ENCODE measurements around the gene LGALS7B.
A peak's percentile ranks its signal among the peaks of the same experiment; 100 is the strongest.
"Not testable (repeated sequence)": the region's sequence is repeated elsewhere in the genome, so short reads cannot be mapped to it uniquely, and the experiment has no call there.

LGALS7B gene

DNA sequence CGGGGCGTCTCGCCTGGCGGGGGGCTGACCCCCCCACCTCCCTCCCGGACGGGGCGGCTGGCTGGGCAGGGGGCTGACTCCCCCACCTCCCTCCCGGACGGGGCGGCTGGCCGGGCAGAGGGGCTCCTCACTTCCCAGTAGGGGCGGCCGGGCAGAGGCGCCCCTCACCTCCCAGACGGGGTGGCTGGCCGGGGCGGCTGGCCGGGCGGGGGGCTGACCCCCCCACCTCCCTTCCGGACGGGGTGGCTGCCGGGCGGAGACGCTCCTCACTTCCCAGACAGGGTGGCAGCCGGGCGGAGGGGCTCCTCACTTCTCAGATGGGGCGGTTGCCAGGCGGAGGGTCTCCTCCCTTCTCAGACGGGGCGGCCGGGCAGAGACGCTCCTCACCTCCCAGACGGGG lies 8.8 kb downstream of the LGALS7B start:
- DNase-seq: not testable (repeated sequence)

- DNase-seq: no peak
These were observed 10.1 kb downstream of the LGALS7B start for GRCh38 chr19:38799104-38799503.

- DNase-seq: no peak
These were observed 11.8 kb downstream of the LGALS7B start for GRCh38 chr19:38800577-38801347.

DNA sequence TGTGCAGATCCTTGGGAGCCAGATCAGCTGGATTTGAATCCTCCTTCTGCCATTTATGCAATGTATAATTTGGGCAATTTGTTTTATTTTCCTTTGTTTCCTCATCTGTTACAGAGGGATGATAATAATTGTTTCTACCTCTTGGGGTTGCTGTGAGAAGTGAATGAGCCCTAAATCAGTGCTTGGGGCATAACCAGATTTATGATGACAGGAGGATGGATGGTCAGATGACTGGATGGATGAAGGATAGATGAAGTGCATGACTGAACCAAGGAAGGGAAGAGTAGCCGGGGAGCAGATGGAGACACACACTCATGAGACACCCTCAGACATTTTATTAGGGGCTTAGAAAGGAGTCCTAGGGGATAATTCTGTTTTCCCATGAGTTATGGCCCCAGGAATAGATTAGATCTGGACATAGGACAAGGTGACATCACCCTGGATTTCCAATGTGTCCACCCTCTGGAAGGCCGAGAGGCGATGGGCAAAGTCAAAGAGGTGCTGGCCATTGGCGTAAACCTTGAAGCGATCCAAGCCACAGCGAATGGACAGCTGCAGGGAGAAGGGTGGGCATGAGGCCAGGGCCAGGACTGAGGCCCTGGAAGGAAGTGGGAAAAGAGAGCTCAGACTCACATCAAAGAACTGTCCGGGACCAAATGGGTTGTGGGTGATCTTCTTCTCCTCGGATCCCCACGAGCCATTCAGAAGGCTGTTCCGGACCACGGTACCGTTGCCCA lies 12.5 kb downstream of the LGALS7B start:
- no peak for DNase-seq

- no peak for DNase-seq
These were observed 14.5 kb downstream of the LGALS7B start for GRCh38 chr19:38803543-38803942.

GRCh38 chr19:38805180-38805579 lies 16.2 kb downstream of the LGALS7B start:
- no peak for DNase-seq

GRCh38 chr19:38806371-38806770 lies 17.4 kb downstream of the LGALS7B start:
- DNase-seq: peak; percentile 70

DNA sequence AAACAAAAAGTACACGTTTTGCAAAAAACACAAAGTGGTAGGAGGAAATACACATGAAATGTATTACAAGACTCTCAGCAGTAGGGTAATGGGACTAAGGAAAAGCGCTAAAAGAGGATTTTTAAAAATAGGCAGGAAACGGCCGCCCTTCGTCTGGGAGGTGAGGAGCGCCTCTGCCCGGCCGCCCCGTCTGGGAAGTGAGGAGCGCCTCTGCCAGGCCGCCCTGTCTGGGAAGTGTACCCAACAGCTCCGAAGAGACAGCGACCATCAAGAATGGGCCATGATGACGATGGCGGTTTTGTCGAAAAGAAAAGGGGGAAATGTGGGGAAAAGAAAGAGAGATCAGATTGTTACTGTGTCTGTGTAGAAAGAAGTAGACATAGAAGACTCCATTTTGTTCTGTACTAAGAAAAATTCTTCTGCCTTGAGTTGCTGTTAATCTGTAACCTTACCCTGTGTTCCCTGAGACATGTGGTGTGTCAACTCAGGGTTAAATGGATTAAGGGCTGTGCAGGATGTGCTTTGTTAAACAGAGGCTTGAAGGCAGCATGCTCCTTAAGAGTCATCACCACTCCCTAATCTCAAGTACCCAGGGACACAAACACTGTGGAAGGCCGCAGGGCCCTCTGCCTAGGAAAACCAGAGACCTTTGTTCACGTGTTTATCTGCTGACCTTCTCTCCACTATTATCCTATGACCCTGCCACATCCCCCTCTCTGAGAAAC lies 18.5 kb downstream of the LGALS7B start:
- peak; percentile 87 for DNase-seq

GRCh38 chr19:38808741-38809140 lies 19.7 kb downstream of the LGALS7B start:
- DNase-seq: no peak

DNA sequence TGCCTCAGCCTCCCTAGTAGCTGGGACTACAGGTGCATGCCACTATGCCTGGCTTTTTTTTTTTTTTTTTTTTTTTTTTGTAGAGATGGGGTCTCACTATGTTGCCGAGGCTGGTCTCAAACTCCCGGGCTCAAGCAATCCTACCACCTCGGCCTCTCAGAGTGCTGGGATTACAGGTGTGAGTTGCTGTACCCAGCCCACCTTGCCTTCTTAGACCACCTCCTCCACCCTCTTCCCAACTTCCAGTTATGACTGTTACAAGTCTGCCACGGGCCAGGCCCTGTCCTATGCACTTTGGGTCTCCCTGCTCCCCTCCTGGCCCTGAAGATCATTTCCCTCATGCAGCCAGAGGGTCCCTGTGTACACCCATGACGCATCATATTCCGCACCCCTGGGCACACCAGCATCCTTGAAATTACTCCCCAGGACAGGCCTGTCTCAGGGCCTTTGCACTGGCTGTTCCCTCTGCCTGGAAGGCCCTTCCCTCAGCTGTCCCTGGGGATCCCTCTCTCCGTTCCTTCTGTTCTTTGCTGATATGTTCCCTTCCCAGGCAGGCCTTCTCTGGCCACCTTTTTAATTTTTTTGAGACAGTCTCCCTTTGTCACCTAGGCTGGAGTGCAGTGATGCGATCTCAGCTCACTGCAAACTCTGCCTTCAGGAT lies 20.7 kb downstream of the LGALS7B start:
- DNase-seq: no peak

DNA sequence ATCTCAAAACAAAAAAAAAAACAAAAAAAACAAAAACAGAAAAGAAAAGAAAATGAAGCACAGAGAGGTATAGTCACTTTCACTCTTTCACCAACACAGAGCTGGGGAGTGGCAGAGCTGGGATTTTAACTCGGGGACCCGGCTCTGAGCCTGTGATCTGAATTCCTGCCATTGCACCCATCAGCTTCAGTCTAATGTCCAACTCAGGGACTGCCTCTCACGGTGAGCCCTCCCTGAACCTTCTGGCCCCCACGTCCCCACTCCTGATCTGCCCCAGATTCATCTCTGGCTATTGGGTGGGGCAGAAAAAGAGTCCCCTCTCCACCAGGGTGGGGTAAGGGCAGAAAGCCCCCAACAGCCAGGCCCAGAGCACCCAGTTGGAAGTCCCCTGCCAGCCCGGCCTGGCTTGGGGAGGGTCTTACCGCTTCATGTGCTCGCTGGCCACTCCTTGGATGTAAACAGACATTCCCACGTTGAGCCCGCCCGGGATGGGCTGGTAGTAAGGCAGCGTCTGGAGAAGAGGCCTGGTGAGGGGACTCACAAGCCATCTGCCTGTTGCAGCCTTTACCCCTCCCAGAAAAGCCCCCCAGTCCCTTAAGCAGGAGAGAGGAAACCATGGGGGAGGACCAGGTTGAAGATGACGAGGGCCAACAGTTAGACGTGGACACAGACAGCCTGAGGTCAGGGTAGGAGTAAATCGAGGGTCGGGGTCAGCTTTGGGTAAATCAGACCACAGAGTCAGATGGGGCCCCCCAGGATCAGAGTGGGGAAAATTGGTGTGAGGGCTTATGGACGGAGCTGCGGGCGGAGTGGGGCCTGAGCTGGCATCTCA lies 23.2 kb downstream of the LGALS7B start:
- no peak for DNase-seq

DNA sequence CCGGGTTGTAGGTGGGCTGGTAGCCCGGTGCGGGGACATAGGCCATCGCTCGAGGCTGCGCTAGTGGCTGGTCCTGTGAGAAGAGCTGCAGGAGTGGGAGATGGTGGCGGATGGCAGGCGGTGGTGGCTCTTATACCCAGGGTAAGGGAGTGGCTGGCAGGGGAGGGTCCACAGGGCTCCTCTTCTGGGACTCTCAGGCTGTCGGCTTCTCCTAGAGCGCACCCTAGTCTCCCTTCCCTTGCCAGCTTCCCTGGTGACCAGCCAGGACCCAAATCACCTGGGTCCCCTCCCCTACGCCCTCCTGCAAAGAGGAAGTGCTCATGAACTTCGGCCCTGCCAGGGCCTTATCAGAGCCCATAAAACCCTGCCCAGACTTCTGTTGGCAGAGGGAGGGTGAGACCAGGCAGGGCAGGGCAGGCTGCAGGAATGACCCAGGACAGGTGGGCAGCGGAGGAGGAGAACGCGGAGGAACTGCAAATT lies 23.9 kb downstream of the LGALS7B start, which contains the start of gene LGALS4:
TSS of gene LGALS4 (minus strand) at position 105 of the 480 bp plus-strand sequence. CDS start at position 46, 59 bp downstream.
- no peak for DNase-seq

DNA sequence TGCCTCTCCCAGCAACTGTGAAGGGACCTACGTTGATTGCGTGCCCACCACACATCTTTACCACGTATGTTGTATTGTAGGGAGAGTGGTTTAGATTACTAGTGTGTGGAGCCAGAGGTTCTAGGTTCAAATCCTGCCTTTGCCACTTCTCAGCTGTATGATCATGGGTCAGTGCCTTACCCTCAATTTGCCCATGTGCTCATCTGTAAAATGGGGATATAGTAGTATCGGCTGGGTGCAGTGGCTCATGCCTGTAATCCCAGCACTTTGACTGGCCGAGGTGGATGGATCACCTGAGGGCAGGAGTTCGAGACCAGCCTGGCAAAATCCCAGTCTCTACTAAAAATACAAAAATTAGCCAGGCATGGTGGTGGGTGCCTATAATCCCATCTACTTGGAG lies 24.3 kb downstream of the LGALS7B start:
- DNase-seq: no peak

GRCh38 chr19:38813932-38814331 lies 24.9 kb downstream of the LGALS7B start:
- DNase-seq: not testable (repeated sequence)

GRCh38 chr19:38815059-38816001 lies 26.3 kb downstream of the LGALS7B start:
- DNase-seq: no peak

- DNase-seq: no peak
These were observed 27.2 kb downstream of the LGALS7B start for GRCh38 chr19:38816131-38816750.

- DNase-seq: no peak
These were observed 28.1 kb downstream of the LGALS7B start for GRCh38 chr19:38817081-38817480.

- peak; percentile 74 for DNase-seq
These were observed 30.4 kb downstream of the LGALS7B start for GRCh38 chr19:38819231-38819920.

DNA sequence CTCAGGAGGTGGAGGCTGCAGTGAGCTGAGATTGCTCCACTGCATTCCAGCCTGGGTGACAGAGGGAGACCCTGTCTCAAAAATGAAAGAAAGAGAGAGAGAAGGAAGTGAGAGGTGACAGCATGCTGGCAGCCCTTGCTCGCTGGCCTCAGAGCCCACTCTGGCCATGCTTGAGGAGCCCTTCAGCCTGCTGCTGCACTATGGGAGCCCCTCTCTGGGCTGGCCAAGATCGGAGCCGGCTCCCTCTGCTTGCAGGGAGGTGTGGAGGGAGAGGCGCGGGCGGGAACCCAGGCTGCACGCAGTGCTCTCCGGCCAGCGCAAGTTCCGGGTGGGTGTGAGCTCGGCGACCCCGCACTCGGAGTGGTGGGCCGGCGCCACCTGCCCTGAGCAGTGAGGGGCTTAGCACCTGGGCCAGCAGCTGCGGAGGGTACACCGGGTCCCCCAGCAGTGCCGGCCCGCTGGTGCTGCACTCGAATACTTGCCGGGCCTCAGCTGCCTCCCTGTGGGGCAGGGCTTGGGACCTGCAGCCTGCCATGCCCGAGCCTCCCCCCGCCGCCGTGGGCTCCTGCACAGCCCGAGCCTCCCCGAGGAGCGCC lies 32.3 kb downstream of the LGALS7B start:
- not testable (repeated sequence) for DNase-seq
